GM19452 (cell line): ENCODE results near the gene CAP2.
"Not testable (repeated sequence)": the region's sequence is repeated elsewhere in the genome, so short reads cannot be mapped to it uniquely, and the experiment has no call there.

Experiments
- ATAC-seq: cut with Tn5 transposase; IDR thresholded peaks from one replicate; pipeline ENCODE4 v1.9.1; 2021; ENCODE audit not compliant: unreplicated experiment

CAP2 gene

GRCh38 chr6:17497535-17498095 is 104.2 kb downstream of the CAP2 start:
- no peak for ATAC-seq

GRCh38 chr6:17501442-17501841 is 108.0 kb downstream of the CAP2 start:
- ATAC-seq, result no peak

GRCh38 chr6:17501982-17502704 is 108.7 kb downstream of the CAP2 start:
- no peak for ATAC-seq

- no peak for ATAC-seq
Measured at GRCh38 chr6:17503051-17503450, 109.7 kb downstream of the CAP2 start.

GRCh38 chr6:17504005-17504404 is 110.6 kb downstream of the CAP2 start:
- no peak for ATAC-seq

GRCh38 chr6:17505062-17505476 is 111.7 kb downstream of the CAP2 start:
- ATAC-seq, result no peak

GRCh38 chr6:17505767-17506280 is 112.4 kb downstream of the CAP2 start:
- no peak for ATAC-seq

GRCh38 chr6:17506531-17506930 is 113.1 kb downstream of the CAP2 start:
- ATAC-seq, result no peak

- no peak for ATAC-seq
Measured at GRCh38 chr6:17506962-17507361, 113.6 kb downstream of the CAP2 start.

- ATAC-seq, result no peak
Measured at GRCh38 chr6:17511084-17511483, 117.7 kb downstream of the CAP2 start.

- ATAC-seq, result no peak
Measured at GRCh38 chr6:17511580-17511979, 118.2 kb downstream of the CAP2 start.

- no peak for ATAC-seq
Measured at GRCh38 chr6:17519120-17519519, 125.7 kb downstream of the CAP2 start.

- ATAC-seq, result no peak
Measured at GRCh38 chr6:17525637-17526036, 132.2 kb downstream of the CAP2 start.

- ATAC-seq, result no peak
Measured at GRCh38 chr6:17527076-17527475, 133.7 kb downstream of the CAP2 start.

- ATAC-seq, result no peak
Measured at GRCh38 chr6:17530321-17530835, 137.0 kb downstream of the CAP2 start.

GRCh38 chr6:17536586-17536985 is 143.2 kb downstream of the CAP2 start:
- no peak for ATAC-seq

- ATAC-seq, result no peak
Measured at GRCh38 chr6:17542243-17542642, 148.8 kb downstream of the CAP2 start.

- not testable (repeated sequence) for ATAC-seq
Measured at GRCh38 chr6:17545681-17546080, 152.3 kb downstream of the CAP2 start.

- ATAC-seq, result no peak
Measured at GRCh38 chr6:17551383-17551958, 158.1 kb downstream of the CAP2 start.

GRCh38 chr6:17552861-17553260 is 159.5 kb downstream of the CAP2 start:
- ATAC-seq, result no peak

- no peak for ATAC-seq
Measured at GRCh38 chr6:17556014-17556413, 162.6 kb downstream of the CAP2 start.

GRCh38 chr6:17562636-17563035 is 169.2 kb downstream of the CAP2 start:
- ATAC-seq, result no peak
